Left ventricle myocardium superior (tissue), 1 donor: Measurements from ENCODE around the gene MDFI. TPM values are rescaled to one million over a fixed set of nuclear protein-coding genes. Genes with fewer than 3 reads are reported as not detected.
"Not testable (repeated sequence)": the region's sequence is repeated elsewhere in the genome, so short reads cannot be mapped to it uniquely, and the experiment has no call there.

ENCODE experiments used
- ATAC-seq: fragments of 200-7000 bp; cut with Tn5 transposase; one replicate; pipeline ENCODE4 v1.9.1; 2020; ENCODE audit warnings: mild to moderate bottlenecking, moderate library complexity
- DNase-seq: peaks from one replicate; pipeline ENCODE4 v3.0.0-alpha.2; 2020
- intact Hi-C: fragments of 100-400 bp; cut with micrococcal nuclease; formaldehyde crosslinking; loops from one replicate; pipeline ENCODE4 v1.11.0; 2022
- total RNA-seq: library from RNA; stranded (reverse); fragmentation: NEBNext Ultra II Directional; extraction: Animal tissue kit (Norgen Biotek cat#: 25700); gene quantifications from one replicate; pipeline ENCODE4 v1.2.1, GENCODE V29; 2021
- donor health status: DM: no; HTN: yes; CAD: no; lungs with severe emphysema.

The MDFI gene
- total RNA-seq, 1 donor from 2014 or later, result 1.3 TPM

DNA sequence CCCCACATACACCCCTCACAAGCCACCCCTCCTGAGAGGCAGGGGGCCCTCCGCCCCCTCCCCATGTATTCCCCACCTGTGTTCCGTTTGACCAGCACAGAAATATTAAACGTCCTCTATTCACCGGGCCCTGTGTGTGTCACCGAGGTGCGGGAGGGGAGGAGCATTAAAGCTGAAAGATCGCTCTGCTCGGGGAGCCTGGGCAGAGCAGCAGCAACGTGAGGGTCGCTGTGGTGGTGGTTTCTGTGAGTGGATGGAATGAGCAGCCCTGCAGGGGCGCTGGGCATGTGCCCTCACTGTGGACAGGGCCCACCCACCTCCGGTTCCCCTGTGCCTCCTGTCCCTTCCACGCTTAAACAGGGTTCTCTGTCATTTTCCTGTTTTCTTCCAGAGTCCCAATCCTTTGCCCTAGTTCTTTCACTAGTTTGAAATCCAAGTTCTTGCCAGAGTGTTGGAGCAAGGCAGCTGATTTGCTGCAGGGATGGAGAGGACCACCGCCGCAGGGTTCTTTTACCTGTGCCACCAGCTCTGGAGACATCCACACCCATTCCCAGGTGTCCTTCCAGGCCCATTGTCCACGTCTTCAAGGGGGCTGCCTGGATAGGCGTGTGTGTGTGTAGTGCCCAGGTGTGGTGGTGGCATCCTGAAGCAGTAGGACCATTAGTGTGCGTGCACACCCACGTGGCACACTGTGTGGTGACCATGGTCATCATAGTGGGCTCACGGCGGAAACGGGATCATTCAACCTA lies 37.6 kb upstream of the MDFI start:
- intact Hi-C loops, result loop anchor here (5.0 kb wide), 1 partner anchor 233 kb away; no protein-coding TSS in a partner anchor
- peak; percentile 23 for DNase-seq

DNA sequence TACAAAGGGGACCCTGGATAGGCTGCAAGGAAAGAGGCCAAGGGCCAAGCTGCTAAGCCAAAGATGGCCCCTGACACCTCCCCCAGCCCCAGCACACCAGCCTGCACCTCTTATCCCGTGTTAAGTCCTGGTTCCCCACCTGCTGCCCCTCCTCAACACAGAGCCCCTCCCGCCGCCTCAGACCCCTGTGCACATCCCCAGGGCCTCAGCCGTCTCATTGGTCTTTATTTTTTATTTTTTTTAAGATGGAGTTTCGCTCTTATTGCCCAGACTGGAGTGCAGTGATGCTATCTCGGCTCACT lies 37.1 kb upstream of the MDFI start:
- intact Hi-C loops, result loop anchor here (5.0 kb wide), 1 partner anchor 234 kb away; no protein-coding TSS in a partner anchor
- ATAC-seq (no peak), DNase-seq (peak; percentile 15)

More for the DNA sequence above, 37.6 kb upstream of the MDFI start:
- no peak for ATAC-seq

DNA sequence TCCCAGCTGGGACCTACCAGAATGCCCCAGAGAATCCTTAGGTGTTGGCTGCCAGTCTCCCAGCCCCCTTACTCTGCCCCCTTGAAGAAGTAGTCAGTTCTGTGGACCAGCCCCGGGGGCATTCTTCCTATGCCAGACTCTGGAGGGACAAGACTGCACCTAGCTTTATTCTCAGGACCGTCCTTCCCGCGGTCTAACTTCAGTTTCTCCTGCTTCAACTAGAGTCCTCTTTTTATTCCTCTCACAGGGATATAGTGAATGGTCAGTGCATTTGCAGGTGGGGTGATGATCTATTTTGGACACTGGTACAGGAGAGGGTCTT lies 35.9 kb upstream of the MDFI start:
- intact Hi-C loops, result loop anchor here (2.0 to 5.0 kb wide), 2 partner anchors 80 to 235 kb away; no protein-coding TSS in a partner anchor
- DNase-seq, result no peak
- ATAC-seq, result no peak

DNA sequence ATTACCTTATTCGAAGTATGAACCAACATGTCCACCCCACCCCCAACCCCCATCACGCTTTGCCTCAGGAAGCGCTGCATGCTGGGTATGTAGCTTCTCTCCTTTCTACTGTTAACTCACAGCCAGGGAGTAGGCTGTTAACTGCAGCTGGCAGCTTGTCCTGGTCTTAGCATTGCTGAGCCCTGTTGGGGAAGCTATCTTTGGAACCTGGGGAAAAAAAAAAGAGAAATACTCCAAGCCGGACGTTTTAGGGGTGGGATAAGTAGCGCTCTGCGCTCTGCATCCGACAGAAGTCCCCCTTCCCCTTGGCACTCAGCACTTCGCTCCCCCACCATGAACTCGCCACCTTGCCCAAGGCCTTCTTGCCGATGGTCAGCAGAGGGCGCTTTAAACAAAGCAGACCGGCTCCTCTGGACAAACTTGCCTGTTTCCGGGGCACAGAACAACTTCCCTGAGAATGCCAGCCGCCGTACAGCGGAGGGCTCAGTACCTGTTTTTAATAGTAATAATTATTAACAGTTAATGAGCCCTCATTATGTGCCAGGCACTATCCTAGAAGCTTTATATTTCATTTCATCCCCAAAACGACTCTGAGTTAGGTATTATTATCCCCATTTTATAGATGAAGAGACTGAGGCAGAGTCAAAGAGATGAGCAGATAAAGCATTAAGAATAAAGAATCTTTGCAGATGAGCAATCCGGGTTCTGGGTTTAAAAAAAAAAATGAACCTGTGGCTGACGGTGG lies 35.2 kb upstream of the MDFI start:
- DNase-seq (peak; percentile 78), ATAC-seq (peak; percentile 84)
- intact Hi-C loops, result loop anchor here (2.0 to 5.0 kb wide), 2 partner anchors 80 to 236 kb away; no protein-coding TSS in a partner anchor

DNA sequence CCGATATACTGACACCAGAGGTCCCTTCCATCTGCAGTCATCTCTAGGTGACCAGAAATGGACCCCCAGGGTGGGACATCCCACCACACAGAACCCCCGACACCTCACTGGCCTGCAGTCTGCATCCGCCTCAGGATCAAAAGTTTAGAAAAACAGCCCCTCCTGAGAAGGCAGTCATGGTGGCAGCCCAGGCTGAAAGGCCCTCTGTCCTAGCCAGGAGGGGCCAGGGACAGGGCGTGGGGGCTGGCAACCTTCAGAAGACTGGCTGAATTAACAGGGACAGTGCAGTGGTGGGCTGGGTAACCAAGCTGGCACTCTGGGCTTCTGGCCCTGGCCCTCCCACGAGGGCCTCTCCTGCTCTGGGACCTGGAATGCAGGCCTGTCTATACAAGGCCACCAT lies 34.3 kb upstream of the MDFI start:
- no peak for ATAC-seq
- intact Hi-C loops, result loop anchor here (5.0 kb wide), 1 partner anchor 237 kb away; no protein-coding TSS in a partner anchor
- no peak for DNase-seq

DNA sequence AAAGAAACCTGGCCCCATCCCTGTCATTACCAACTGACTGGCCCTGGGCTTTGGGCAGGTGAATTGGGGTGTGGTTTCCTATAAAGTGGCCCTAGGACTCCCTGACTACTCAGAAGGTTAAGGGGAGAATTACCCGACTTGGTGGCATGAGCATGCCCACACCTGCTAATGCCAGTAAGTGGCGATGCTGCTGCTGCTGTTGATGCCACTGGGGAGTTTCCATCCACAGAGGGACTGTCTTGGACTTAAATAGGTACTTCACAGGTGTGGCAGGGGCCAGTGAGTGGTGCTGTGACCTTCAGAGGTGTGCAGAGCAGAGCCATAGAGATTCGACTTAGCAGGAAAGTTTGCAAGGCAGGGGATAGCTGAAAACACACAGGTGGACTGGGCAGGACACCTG lies 32.6 kb upstream of the MDFI start:
- no peak for DNase-seq
- intact Hi-C loops, result no loop called here
- ATAC-seq, result no peak

DNA sequence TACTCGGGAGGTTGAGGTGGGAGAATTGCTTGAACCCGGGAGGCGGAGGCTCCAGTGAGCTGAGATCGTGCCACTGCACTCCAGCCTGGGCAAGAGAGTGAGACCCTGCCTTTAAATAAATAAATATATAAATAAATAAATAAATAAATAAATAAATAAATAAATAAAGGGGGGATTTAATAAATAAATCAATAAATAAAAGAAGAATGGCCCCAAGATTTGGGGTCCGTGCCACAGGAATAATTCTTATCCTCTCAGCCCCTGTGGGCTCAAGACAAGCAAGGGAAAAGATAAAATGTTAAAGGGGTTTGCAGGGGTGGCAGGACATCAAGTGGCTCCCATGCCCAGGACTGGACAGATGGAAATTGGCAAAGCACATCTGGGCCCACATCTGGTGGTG lies 31.2 kb upstream of the MDFI start:
- no peak for DNase-seq
- ATAC-seq, result no peak
- intact Hi-C loops, result no loop called here

DNA sequence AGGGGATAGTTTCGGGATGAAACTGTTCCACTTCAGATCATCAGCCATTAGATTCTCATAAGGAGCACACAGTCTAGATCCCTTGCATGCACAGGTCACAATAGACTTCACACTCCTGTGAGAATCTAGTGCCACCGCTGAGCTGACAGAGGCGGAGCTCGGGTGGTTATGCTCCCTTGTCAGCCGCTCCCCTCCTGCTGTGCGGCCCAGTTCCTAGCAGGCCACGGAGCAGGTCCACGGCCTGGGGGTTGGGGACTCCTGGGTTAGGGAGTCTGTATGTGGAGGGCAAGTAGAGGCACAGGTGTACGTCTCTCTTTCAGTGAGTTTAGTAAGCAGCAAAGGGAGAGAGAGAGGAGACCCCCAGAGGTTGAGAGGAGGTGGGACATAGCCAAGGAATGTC lies 30.5 kb upstream of the MDFI start:
- intact Hi-C loops, result no loop called here
- DNase-seq (no peak), ATAC-seq (no peak)

DNA sequence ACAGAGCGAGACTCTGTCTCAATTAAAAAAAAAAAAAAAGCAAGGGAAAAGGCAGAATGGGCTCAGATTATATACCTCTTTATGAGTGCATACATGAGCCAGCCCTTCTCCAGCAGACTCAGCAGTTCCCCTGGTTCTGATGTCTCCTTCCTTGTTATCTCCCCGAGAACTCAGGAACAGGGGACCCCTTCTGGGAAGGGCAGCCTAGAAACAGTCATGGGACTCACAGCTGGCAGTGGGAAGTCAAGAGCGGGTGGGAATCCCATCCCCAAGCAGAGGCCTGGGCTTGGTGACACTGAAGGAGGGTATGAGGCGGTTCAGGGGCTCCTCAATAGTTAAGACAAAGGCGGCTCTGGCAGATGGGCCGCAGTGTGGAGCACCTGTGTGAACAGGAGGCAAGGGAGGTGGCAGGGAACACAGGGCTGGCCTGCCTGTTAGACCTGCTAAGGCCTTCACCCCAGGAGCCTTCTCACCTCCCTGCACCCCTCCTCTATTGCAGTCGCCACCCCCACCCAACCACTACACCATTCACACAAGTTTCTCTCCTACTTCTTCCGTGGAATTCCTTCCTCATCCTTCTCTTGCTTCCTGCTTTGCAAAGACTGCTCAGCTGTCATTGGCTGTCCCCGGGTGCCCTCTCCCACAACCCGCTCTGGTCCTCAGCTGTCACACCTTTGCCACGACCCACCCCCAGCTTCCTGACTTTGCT lies 29.7 kb upstream of the MDFI start:
- no peak for DNase-seq
- no peak for ATAC-seq
- intact Hi-C loops, result no loop called here

DNA sequence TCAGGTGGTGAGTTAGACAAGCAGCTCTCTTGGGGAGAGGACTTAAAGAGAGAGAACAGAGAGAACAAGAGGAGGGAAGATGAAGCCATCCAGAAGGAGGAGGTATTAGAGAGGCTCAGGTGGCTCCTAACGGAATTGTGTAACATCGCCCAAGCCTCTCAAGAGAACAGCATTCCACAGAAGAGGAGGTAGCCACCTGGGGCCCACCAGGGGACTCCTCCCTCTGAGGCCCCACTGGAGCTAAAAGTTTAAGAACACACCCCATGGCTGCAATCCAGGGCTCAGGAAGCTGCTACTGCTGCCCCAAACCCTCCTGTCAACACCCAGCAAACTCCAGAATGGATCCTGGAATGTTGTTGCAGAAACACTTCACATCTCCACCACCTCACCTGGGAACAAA lies 23.6 kb upstream of the MDFI start:
- ATAC-seq, result no peak
- intact Hi-C loops, result no loop called here
- DNase-seq, result no peak

DNA sequence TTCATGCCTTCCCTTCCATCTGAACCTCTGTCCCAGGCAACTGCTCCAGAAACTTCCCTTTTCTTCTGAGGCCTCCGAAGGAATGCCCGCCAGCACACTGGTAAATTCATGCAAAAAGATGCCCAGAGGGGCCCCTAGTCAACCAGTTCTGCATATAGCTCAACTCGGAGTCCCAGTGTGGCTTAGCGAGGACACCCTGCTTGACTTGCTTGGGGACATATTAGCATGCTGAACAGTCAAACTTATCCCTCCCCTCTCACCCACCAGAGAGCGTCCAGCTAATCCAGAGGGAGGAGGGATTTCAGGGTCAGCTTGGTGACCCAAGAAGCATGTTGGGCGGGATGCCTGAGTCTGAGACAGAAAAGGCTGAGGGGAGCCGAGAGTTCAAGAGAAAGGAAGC lies 23.0 kb upstream of the MDFI start:
- ATAC-seq (no peak), DNase-seq (no peak)
- intact Hi-C loops, result no loop called here

DNA sequence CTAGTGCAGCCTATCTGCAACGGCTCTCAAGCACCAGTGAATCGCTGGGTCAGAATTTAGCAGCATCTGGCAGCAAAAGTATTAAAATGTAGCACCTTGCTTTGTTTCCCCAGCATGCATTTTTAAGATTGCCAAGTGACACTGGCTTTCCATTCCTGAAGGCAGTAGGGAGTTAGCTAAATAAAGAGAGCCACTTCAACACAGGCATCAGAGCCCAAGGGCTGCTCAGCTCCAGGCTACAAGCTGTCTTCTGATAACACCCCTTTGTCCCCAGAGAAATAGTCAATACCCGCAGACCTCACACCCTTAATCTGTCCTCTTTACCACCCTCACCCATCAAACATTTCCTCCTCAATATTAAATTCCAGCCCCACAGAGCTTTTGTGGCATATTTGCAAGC lies 19.7 kb upstream of the MDFI start:
- ATAC-seq, result peak; percentile 79
- DNase-seq, result no peak

DNA sequence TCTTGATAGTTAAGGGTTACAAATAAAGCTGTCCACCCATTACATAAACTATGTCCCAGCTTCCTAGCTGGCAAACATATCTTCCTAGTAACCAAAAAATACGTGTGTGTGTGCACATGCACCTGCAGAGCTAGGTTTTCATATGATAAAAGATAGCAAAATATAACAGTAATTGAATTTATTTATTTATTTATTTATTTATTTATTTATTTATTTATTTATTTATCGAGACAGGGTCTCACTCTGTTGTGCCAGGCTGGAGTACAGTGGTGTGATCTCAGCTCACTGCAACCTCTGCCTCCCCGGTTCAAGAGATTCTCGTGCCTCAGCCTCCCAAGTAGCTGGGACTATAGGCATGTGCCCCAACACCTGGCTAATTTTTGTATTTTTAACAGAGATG lies 19.1 kb upstream of the MDFI start:
- ATAC-seq, DNase-seq, intact Hi-C loops: not testable (repeated sequence)

More for the DNA sequence above, 19.7 kb upstream of the MDFI start:
- intact Hi-C loops, result no loop called here

DNA sequence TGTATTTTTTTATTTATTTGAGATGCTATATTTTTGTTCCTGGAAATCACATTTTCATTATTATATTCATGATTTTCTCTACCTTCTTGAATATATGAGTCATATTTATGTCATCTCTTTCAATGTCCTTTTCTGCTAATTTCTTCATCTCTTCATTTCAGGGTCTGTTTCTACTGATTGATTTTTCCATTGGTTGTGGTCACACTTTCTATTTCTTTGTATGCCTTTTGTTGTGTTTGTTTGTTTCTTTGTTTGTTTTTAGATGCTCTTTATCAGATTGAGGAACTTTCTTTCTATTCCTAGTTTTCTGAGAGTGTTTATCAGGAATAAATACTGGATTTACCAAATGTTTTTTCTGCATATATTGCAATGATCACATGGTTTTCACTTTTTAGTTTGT lies 16.9 kb upstream of the MDFI start:
- no peak for DNase-seq
- ATAC-seq, result no peak
- intact Hi-C loops, result no loop called here

DNA sequence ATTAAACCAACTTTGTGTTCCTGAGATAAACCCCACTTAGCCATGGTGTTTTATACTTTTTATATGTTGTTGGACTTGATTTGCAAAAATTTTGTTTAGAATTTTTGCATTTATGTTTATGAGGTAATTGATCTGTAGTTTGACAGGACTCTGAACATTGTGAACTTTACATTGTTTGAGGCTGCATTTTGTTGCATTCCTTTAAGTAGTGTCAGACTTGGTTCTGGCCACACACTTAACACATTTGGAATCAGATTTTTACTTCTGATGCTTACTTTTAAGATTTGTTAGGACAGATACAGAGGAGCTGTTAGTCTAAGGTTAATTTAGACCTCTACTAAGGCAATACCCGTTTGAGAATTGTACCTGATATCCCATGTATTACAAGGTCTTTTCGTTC lies 16.5 kb upstream of the MDFI start:
- DNase-seq (no peak), ATAC-seq (no peak)
- intact Hi-C loops, result no loop called here

DNA sequence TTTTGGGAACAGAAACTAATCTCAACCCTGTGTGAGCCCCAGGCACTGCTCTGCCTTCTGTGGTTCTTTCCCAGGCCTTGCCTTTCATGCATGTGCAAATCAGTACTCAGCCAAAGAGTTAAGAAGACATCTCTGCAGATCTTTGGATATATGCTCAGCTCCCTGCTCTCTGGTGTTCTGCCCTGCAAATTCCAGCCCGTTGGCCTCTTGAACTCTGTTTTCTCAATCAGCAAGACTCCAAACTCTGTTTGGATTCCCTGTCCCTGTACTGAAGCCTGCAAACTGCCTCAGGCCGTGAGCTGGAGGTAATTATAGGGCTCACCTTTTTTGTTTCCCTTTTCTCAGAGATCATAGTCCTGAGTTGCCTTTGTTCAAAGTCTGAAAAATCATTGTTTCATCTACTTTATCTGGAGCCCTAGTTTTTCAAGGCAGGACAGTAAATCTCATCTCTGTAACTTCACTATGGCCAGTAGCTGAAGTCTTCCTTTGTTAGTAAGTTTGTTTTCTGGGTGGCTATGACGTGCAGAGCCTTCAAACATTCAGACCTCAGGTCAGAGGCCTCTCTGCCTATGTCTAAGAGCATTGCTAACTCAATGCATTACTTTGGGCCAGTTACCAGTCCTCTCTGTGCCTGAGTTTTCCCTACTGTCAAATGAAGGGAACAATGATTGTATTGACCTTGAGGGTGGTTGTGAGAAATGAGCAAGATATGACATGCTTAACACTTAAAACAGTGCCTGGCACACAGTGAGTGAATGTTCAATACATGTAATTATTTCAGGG lies 15.9 kb upstream of the MDFI start:
- intact Hi-C loops, result no loop called here
- ATAC-seq, result no peak

DNA sequence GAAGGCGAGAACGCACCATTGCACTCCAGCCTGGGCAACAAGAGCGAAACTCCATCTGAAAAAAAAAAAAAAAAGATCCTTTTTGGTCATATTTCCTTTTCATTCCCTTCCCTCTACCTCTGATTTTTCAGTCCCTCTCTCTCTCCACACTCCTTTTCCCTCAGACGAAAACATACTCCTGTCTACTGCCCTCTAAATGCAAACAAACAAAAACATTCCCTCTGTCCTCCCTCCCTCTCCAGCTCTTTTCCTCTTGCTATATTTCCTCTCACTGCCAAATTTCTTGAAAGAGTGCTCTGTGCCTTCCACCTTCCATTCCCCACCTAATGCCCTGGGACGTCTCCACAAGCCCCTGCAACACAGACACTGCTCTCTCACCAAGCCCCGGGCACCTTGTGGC lies 14.9 kb upstream of the MDFI start:
- no peak for DNase-seq
- ATAC-seq, result no peak
- intact Hi-C loops, result no loop called here

More for the DNA sequence above, 15.9 kb upstream of the MDFI start:
- no peak for DNase-seq

DNA sequence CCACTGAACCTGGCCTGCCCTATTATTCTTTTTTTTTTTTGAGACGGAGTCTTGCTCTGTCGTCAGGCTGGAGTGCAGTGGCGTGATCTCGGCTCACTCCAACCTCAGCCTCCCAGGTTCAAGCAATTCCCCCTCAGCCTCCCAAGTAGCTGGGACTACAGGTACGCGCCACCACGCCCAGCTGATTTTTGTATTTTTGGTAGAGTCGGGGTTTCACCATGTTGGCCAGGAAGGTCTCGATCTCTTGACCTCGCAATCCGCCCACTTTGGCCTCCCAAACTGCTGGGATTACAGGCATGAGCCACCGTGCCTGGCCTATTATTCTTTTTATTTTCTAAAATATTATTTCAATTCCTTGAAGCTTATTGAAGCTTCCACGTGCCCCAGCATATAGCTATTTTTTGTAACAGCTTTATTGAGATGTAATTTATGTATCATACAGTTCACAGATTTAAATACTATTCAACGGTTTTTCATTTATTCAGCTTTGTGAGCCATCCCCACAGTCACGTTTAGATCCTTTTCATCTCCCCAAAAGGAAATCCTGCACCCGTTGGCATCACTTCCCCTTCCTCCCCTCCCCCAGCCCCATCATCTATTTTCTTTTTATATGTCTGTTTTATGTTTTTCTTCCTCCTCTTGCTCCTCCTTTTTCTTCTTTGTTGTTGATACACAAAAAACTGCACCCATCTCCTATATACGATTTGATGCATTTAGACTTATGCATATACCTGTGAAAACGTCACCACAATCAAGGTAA lies 13.5 kb upstream of the MDFI start:
- no peak for ATAC-seq
- no peak for DNase-seq
- intact Hi-C loops, result no loop called here

DNA sequence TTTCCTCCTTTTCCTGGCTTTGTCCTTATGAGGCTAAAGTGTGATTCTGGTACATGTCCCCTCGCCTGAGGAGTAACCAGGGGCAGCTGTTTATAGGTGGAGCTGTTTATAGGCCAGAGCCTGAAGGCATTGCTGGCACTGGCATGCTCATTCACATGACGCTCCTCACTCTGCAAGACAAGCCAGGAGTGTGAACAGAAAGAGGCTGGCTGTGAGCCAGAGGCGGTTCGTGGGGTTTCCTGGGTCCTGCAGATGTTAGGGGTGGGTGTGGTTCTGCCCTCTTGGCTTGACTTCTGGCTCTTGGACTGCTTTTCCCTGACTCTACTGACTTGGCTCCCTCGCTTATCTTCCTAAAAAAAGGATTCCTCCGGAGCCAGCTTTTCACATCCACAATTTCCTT lies 12.8 kb upstream of the MDFI start:
- intact Hi-C loops, result no loop called here
- DNase-seq (peak; percentile 73), ATAC-seq (peak; percentile 94)
